C4-2B (cell line): ENCODE measurements around the gene AK9.

ENCODE experiments used
- ZFX ChIP-seq: fragments of 450-650 bp; IDR thresholded peaks from 2 replicates; pipeline ENCODE4 v1.6.1; 2017
- TF ChIP-seq, protein P1 (sequence below): fragments of 450-650 bp; conservative IDR thresholded peaks from 2 replicates; pipeline ENCODE4 v1.5.1; 2017; ENCODE audit warnings: mild to moderate bottlenecking

GRCh38 chr6:109448615-109449014 lies 242.4 kb downstream of the AK9 start:
- TF ChIP-seq, protein P1, sequence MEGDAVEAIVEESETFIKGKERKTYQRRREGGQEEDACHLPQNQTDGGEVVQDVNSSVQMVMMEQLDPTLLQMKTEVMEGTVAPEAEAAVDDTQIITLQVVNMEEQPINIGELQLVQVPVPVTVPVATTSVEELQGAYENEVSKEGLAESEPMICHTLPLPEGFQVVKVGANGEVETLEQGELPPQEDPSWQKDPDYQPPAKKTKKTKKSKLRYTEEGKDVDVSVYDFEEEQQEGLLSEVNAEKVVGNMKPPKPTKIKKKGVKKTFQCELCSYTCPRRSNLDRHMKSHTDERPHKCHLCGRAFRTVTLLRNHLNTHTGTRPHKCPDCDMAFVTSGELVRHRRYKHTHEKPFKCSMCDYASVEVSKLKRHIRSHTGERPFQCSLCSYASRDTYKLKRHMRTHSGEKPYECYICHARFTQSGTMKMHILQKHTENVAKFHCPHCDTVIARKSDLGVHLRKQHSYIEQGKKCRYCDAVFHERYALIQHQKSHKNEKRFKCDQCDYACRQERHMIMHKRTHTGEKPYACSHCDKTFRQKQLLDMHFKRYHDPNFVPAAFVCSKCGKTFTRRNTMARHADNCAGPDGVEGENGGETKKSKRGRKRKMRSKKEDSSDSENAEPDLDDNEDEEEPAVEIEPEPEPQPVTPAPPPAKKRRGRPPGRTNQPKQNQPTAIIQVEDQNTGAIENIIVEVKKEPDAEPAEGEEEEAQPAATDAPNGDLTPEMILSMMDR = no peak
- TF ChIP-seq ZFX = no peak
